Measurements from ENCODE around the gene UQCR10. TPM values are rescaled to one million over a fixed set of nuclear protein-coding genes. Genes with fewer than 3 reads are reported as not detected.

UQCR10 gene
- total and polyA plus RNA-seq, 9 of the 15 experiments (the other 6 are each of a cell fraction or from before 2014, with no cell fraction given), result 128 to 903 (median 163) TPM

DNA sequence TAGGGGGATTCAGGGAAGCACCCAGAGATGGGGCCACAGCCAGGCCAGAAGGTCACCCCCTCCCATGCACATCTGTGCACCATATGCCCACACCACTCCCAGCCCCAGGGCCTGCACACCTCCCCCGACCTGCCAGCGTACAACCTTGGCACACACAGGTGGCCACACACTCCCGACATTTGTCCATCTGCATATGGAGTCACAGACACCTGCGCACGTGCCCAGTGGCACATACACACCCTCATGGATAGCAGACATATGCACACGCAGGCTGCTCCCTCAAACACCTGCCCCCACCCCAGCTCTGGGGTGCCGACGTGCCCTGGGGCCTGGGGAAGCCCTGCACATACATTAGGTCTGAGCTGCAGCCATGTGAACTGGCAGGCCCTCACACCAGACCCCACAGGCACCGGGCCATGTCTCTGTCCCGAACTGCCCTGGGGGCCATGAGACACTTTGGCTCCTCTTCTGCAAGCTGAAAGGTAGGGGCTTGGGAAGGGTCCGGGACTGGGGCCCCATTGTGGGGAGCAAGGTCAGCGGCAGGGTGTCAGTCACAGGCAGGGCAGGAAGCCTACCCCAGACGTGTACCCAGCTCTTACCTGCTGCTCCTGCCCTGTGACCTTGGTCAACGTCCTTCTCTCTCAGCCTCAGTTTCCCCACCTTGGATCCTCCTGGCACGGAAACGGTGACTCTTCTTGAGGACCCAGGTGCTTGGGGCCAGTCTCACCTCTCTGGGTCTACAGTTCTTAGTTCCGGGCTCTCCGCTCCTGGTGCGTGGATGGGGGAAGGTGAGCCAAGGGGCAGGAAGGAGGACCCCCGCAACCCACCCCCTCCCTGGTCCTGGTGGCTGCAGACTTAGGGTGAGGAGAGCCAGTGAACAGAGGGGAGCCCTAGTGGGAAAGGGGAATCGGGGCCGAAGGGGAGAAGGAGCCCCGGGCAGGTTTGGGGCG lies 47.9 kb upstream of the UQCR10 start:
- FAIRE-seq (no peak), ATAC-seq (no peak), DNase-seq (ENCODE audit: extremely low read depth in 1 of 4, low spot score in 3 of 4) (no peak)
- Histone ChIP-seq H3K4me2 (ENCODE audit: insufficient read depth, low read length) (no peak overlapping the region), H3K4me1 (replicated peaks in 1 of 2; ENCODE audit: control insufficient read depth in 2 of 2, insufficient read depth in 2 of 2, low read length in 2 of 2) (peaks cover 0 to 26% of the 10 kb centered on the region in 2 experiments; a peak in 2 of 5 replicates), H3K36me3 (ENCODE audit: control insufficient read depth, insufficient read depth, low read length) (no peaks in the 10 kb centered on the region), H2AFZ (ENCODE audit: low read depth, low read length) (no peak overlapping the region), H3K79me2 (ENCODE audit: control insufficient read depth, insufficient read depth, low read length) (no peaks in the 10 kb centered on the region), H3K9me3 (replicated peaks; ENCODE audit: control insufficient read depth, insufficient read depth, low read depth, low read length) (no peaks in the 10 kb centered on the region), H3K27me3 (ENCODE audit: control insufficient read depth in 2 of 2, insufficient read depth in 2 of 2, low read length in 2 of 2) (peaks cover 0 to 41% of the 10 kb centered on the region in 2 experiments; a peak in 2 of 5 replicates), H3K9me1 (ENCODE audit: control insufficient read depth, insufficient read depth, low read length) (peaks cover 5% of the 10 kb centered on the region), H4K20me1 (replicated peaks; ENCODE audit: control insufficient read depth, insufficient read depth, low read length) (peaks cover 16% of the 10 kb centered on the region; the same call in 1 of the 2 replicates), H3K9ac (ENCODE audit: insufficient read depth in 1 of 2, low read depth in 2 of 2, low read length in 2 of 2) (no peak overlapping the region), H3K4me3 (no peak overlapping the region), H3K27ac (ENCODE audit: extremely low read depth, low read depth, low read length) (no peak overlapping the region)
- no TSS peak for BruUV-seq (replicated peaks)
- intact Hi-C loops (cut with micrococcal nuclease), result no loop called here
- in situ Hi-C loops (cut with MboI), result no loop called here
- ChIA-PET POLR2A (interaction anchor here (0.8 kb wide), 1 partner anchor 12 kb away, joined by 3 read pairs; no protein-coding TSS in a partner anchor), CTCF (ENCODE audit: low intra/inter-chr PET ratio) (no interaction called here)
- 7% methylated on average over 11 of the region's 24 CpGs for WGBS (ENCODE audit: insufficient coverage, low coverage, missing lambda C conversion rate)
- TF ChIP-seq ZEB2 (IDR thresholded peaks at IDR 0.05) (no peak), PYGO2 (tag; IDR thresholded peaks at IDR 0.05) (no peak), YBX1 (IDR thresholded peaks at IDR 0.05) (no peak), PTBP1 (IDR thresholded peaks at IDR 0.05; ENCODE audit: low read depth, low read length) (no peak), SREBF2 (CRISPR knock-in tag; IDR thresholded peaks at IDR 0.05) (no peak), HNRNPLL (IDR thresholded peaks at IDR 0.05; ENCODE audit: low read depth, low read length, poor library complexity, severe bottlenecking) (no peak), COPS2 (conservative IDR thresholded peaks at IDR 0.05) (no peak), MYNN (IDR thresholded peaks at IDR 0.05) (no peak), MYNN (CRISPR knock-in tag; IDR thresholded peaks at IDR 0.05) (no peak), ZNF75A (CRISPR knock-in tag; IDR thresholded peaks at IDR 0.05) (no peak), ERF (CRISPR knock-in tag; IDR thresholded peaks at IDR 0.05) (no peak), PHF21A (IDR thresholded peaks at IDR 0.05; ENCODE audit: borderline replicate concordance, low read depth) (no peak)
- TF ChIP-seq, protein P1, sequence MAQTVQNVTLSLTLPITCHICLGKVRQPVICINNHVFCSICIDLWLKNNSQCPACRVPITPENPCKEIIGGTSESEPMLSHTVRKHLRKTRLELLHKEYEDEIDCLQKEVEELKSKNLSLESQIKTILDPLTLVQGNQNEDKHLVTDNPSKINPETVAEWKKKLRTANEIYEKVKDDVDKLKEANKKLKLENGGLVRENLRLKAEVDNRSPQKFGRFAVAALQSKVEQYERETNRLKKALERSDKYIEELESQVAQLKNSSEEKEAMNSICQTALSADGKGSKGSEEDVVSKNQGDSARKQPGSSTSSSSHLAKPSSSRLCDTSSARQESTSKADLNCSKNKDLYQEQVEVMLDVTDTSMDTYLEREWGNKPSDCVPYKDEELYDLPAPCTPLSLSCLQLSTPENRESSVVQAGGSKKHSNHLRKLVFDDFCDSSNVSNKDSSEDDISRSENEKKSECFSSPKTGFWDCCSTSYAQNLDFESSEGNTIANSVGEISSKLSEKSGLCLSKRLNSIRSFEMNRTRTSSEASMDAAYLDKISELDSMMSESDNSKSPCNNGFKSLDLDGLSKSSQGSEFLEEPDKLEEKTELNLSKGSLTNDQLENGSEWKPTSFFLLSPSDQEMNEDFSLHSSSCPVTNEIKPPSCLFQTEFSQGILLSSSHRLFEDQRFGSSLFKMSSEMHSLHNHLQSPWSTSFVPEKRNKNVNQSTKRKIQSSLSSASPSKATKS (CRISPR knock-in tag; IDR thresholded peaks at IDR 0.05), result no peak
- TF ChIP-seq, protein P2, sequence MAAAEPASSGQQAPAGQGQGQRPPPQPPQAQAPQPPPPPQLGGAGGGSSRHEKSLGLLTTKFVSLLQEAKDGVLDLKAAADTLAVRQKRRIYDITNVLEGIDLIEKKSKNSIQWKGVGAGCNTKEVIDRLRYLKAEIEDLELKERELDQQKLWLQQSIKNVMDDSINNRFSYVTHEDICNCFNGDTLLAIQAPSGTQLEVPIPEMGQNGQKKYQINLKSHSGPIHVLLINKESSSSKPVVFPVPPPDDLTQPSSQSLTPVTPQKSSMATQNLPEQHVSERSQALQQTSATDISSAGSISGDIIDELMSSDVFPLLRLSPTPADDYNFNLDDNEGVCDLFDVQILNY (CRISPR knock-in tag; IDR thresholded peaks at IDR 0.05), result no peak
- TF ChIP-seq, protein P3, sequence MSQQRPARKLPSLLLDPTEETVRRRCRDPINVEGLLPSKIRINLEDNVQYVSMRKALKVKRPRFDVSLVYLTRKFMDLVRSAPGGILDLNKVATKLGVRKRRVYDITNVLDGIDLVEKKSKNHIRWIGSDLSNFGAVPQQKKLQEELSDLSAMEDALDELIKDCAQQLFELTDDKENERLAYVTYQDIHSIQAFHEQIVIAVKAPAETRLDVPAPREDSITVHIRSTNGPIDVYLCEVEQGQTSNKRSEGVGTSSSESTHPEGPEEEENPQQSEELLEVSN (IDR thresholded peaks at IDR 0.05; ENCODE audit: borderline replicate concordance in 1 of 2, extremely low read depth in 1 of 2, insufficient read depth in 1 of 2, insufficient read length in 1 of 2, low read depth in 1 of 2, low read length in 1 of 2, poor library complexity in 1 of 2, severe bottlenecking in 1 of 2), result no peak
- TF ChIP-seq, protein P4, sequence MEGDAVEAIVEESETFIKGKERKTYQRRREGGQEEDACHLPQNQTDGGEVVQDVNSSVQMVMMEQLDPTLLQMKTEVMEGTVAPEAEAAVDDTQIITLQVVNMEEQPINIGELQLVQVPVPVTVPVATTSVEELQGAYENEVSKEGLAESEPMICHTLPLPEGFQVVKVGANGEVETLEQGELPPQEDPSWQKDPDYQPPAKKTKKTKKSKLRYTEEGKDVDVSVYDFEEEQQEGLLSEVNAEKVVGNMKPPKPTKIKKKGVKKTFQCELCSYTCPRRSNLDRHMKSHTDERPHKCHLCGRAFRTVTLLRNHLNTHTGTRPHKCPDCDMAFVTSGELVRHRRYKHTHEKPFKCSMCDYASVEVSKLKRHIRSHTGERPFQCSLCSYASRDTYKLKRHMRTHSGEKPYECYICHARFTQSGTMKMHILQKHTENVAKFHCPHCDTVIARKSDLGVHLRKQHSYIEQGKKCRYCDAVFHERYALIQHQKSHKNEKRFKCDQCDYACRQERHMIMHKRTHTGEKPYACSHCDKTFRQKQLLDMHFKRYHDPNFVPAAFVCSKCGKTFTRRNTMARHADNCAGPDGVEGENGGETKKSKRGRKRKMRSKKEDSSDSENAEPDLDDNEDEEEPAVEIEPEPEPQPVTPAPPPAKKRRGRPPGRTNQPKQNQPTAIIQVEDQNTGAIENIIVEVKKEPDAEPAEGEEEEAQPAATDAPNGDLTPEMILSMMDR (IDR thresholded peaks at IDR 0.05 in 2 of 3, conservative IDR thresholded peaks at IDR 0.05 in 1 of 3; ENCODE audit: insufficient read depth in 2 of 3, low read depth in 1 of 3, low read length in 3 of 3), result no peak
